Ascending aorta (tissue), 2 donors: ENCODE results near the gene BSND. TPM values are rescaled to one million over a fixed set of nuclear protein-coding genes. Genes with fewer than 3 reads are reported as not detected.

ENCODE experiments used
- DNase-seq, 2 donors: peaks; one replicate each; pipeline ENCODE4 v3.0.0-alpha.2; 2019; ENCODE audit warnings: low spot score in 2 of 2
- H3K27ac ChIP-seq, 2 donors: fragments of 200-600 bp; sonication (generic); one replicate each; pipeline ENCODE4 v1.5.1; 2016 to 2017; ENCODE audit warnings: mild to moderate bottlenecking in 1 of 2
- H3K27me3 ChIP-seq: fragments of 200-600 bp; sonication (generic); one replicate; pipeline ENCODE4 v1.5.1; 2017
- H3K36me3 ChIP-seq, 2 donors: fragments of 200-600 bp; sonication (generic); one replicate each; pipeline ENCODE4 v1.5.1; 2016
- H3K4me1 ChIP-seq, 2 donors: fragments of 200-600 bp; sonication (generic); one replicate each; pipeline ENCODE4 v1.5.1; 2016 to 2017; ENCODE audit warnings: mild to moderate bottlenecking in 1 of 2
- H3K4me3 ChIP-seq, 2 donors: fragments of 200-600 bp; sonication (generic); one replicate each; pipeline ENCODE4 v1.5.1; 2016 to 2017; ENCODE audit warnings: mild to moderate bottlenecking in 1 of 2
- H3K9me3 ChIP-seq, 2 donors: fragments of 200-600 bp; sonication (generic); one replicate each; pipeline ENCODE4 v1.5.1; 2016
- intact Hi-C: fragments of 100-400 bp; cut with DNase I; formaldehyde crosslinking; loops from one replicate; pipeline ENCODE4 v1.15.1; 2023
- total RNA-seq: library from RNA; depleted of rRNA; stranded (reverse); fragments of >200 nt; gene quantifications from one replicate; pipeline ENCODE4 v1.1.0, GENCODE V29; 2016
- TF ChIP-seq, protein P1 (sequence below), 3 experiments: fragments of 200-600 bp in 2 of 3; fragments of 450-650 bp in 1 of 3; sonication (generic) in 2 of 3; IDR thresholded peaks; one replicate each; pipeline ENCODE4 v1.5.1; 2016 to 2019; ENCODE audit warnings: antibody characterized with exemption in 3 of 3, mild to moderate bottlenecking in 1 of 3, moderate library complexity in 1 of 3

Gene BSND
- total RNA-seq, result not detected

DNA sequence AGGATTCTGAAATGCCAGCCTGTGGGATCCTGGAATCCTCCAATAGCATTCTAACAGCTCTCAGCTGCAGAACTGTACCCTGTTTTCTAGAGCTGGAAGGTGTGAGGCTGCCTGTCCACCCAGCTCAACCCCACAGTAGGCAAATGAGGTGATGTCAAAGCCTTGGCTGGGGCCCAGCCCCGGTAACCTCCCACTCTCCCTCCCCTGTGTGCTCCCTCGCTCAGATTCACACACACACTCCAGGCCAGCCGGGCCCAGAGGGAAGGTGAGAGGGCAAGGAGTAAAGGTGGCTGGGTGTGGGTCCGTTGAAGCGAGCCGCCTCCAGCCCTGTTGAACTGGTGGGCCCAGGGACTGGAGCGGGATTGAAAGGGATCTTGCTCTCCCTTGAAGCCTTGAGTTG lies at the start of gene BSND:
BSND (plus strand) TSS at position 257 of the 400 bp plus-strand sequence. CDS start 254 bp downstream, outside the sequence.
- Histone ChIP-seq H3K27ac (no peak within 1 kb of the TSS), H3K4me3 (no peak within 1 kb of the TSS), H3K27me3 (no peaks in the 10 kb centered on the region), H3K9me3 (no peaks in the 10 kb centered on the region), H3K4me1 (peaks cover 0 to 7% of the 10 kb centered on the region in 2 donors), H3K36me3 (no peaks in the 10 kb centered on the region)
- TF ChIP-seq, protein P1, sequence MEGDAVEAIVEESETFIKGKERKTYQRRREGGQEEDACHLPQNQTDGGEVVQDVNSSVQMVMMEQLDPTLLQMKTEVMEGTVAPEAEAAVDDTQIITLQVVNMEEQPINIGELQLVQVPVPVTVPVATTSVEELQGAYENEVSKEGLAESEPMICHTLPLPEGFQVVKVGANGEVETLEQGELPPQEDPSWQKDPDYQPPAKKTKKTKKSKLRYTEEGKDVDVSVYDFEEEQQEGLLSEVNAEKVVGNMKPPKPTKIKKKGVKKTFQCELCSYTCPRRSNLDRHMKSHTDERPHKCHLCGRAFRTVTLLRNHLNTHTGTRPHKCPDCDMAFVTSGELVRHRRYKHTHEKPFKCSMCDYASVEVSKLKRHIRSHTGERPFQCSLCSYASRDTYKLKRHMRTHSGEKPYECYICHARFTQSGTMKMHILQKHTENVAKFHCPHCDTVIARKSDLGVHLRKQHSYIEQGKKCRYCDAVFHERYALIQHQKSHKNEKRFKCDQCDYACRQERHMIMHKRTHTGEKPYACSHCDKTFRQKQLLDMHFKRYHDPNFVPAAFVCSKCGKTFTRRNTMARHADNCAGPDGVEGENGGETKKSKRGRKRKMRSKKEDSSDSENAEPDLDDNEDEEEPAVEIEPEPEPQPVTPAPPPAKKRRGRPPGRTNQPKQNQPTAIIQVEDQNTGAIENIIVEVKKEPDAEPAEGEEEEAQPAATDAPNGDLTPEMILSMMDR (IDR thresholded peaks at IDR 0.05), result no peak
- intact Hi-C loops, result no loop called here
- no peak for DNase-seq

DNA sequence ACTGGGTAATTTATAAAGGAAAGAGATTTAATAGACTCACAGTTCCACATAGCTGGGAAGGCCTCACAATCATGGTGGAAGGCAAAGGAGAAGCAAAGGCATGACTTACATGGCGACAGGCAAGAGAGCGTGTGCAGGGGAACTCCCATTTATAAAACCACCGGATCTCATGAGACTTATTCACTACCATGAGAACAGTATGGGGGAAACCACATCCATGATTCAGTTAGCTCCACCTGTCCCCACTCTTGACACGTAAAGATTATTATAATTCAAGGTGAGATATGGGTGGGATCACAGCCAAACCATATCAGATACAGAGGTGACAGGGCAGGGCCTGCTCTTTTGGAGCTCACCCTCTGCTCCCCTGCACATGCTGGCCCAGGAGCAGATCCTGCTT lies 49.7 kb upstream of the BSND start:
- no peak for DNase-seq

DNA sequence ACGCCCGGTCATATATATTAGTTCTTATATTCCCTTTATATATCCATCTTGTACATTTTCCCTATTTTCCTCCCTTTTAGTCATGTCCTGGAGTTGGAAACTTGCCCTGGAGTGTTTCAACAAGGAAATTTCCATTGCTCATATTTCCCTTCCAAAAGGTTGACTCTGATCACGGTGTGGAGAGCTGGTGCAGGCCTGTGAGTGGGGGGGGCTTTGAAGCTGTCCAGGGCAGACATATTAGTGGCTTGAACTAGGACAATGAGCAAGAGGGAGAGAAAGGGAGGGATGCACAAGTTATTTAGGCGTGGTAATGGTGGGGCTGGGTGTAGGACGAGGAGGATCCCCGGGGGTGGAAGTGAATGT lies 48.7 kb upstream of the BSND start:
- no peak overlapping the region for H3K4me3 ChIP-seq
- TF ChIP-seq, protein P1 (IDR thresholded peaks at IDR 0.05), result no peak
- H3K27ac ChIP-seq, result peak overlapping the region; percentile 61 to 80
- no peaks in the 10 kb centered on the region for H3K9me3 ChIP-seq
- H3K27me3 ChIP-seq, result no peaks in the 10 kb centered on the region
- intact Hi-C loops, result loop anchor here (1.0 kb wide), 2 partner anchors 23 to 46 kb away; no protein-coding TSS in a partner anchor
- peaks cover 5 to 13% of the 10 kb centered on the region in 2 donors for H3K4me1 ChIP-seq
- H3K36me3 ChIP-seq, result no peaks in the 10 kb centered on the region
- DNase-seq, result no peak

More for the DNA sequence above, 49.7 kb upstream of the BSND start:
- H3K4me3 ChIP-seq, result no peak overlapping the region
- intact Hi-C loops, result loop anchor here (5.0 kb wide), 1 partner anchor 62 kb away; the partner anchor contains the start of gene DHCR24
- H3K4me1 ChIP-seq, result peaks cover 5 to 13% of the 10 kb centered on the region in 2 donors
- H3K36me3 ChIP-seq, result no peaks in the 10 kb centered on the region
- H3K27ac ChIP-seq, result no peak overlapping the region
- H3K9me3 ChIP-seq, result no peaks in the 10 kb centered on the region
- TF ChIP-seq, protein P1 (IDR thresholded peaks at IDR 0.05), result no peak
- no peaks in the 10 kb centered on the region for H3K27me3 ChIP-seq

DNA sequence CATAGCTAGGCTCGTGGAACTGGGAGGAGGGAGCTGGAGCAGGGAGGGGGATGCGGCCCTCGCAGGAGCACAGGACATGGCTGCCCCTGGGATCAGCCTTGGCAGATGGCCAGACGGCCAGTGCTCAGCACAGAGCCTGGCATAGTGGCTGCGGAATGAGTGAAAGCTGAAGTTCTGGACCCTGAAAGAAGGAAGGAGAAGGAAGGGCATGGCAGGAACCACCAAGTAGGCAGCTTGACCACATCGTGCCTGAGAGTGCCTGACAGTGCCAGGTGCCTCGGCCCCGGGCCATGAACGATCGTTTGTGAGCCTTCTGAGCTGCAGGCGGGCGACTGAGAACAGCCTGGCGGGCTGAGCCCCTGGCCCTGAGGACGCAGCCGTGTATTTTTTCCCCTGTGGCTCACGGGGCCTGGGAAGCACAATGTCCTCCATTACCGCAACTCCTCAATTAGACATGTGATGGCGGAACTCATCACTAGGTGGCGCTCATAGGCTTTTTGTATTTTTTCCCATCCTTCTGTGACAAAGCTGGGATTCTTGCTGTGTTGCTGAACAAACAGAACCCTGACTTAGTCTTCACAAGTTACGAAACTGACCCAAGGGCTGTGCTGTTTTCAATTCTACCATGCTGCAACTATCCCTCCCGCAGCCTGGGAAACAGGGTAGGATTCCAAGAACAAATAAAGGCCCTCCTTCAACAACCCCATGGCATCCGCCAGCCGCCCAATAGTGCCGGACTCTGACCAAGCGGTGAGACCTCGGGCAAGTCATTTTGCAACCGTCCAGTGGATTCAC lies 48.2 kb upstream of the BSND start:
- Histone ChIP-seq H3K4me3 (peak overlapping the region in 1 of 2 donors; percentile 45), H3K9me3 (no peaks in the 10 kb centered on the region), H3K4me1 (peaks cover 5 to 19% of the 10 kb centered on the region in 2 donors), H3K27me3 (no peaks in the 10 kb centered on the region), H3K27ac (peak overlapping the region; percentile 61 to 80), H3K36me3 (no peaks in the 10 kb centered on the region)
- TF ChIP-seq, protein P1 (IDR thresholded peaks at IDR 0.05), result peak; percentile 78 to 82 (median 80)
- DNase-seq, result peak in 1 of 2 donors; percentile 88
- intact Hi-C loops, result loop anchor here (1.0 kb wide), 2 partner anchors 23 to 46 kb away; no protein-coding TSS in a partner anchor

DNA sequence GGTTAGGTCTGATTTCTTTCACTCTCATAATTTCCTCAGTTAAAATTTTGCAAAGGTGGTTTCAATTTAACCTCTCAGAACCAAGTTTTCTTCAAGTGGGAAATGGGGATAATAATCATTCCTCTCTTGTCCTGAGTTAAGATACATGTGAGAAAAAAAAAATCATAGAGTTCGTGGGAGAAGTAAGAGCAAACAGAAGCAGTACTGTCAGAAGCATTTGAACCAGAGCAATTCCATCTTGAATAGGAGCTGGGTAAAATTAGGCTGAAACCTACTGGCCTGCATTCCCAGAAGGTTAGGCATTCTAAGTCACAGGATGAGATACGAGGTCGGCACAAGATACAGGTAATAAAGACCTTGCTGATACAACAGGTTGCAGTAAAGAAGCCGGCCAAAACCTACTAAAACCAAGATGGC lies 46.9 kb upstream of the BSND start:
- intact Hi-C loops, result no loop called here
- no peak overlapping the region for H3K27ac ChIP-seq
- peaks cover 5 to 30% of the 10 kb centered on the region in 2 donors for H3K4me1 ChIP-seq
- H3K36me3 ChIP-seq, result no peaks in the 10 kb centered on the region
- TF ChIP-seq, protein P1 (IDR thresholded peaks at IDR 0.05), result no peak
- H3K9me3 ChIP-seq, result no peaks in the 10 kb centered on the region
- H3K4me3 ChIP-seq, result no peak overlapping the region
- DNase-seq, result no peak
- H3K27me3 ChIP-seq, result no peaks in the 10 kb centered on the region
